NCI-H446 treated with DMSO at 0.1 percent for 48 hours (cell line): Measurements from ENCODE around the gene TEAD3.

Experiments used
- DNase-seq: peaks from one replicate; lab custom pipeline; 2025; lab: John Stamatoyannopoulos, UW

TEAD3 gene

DNA sequence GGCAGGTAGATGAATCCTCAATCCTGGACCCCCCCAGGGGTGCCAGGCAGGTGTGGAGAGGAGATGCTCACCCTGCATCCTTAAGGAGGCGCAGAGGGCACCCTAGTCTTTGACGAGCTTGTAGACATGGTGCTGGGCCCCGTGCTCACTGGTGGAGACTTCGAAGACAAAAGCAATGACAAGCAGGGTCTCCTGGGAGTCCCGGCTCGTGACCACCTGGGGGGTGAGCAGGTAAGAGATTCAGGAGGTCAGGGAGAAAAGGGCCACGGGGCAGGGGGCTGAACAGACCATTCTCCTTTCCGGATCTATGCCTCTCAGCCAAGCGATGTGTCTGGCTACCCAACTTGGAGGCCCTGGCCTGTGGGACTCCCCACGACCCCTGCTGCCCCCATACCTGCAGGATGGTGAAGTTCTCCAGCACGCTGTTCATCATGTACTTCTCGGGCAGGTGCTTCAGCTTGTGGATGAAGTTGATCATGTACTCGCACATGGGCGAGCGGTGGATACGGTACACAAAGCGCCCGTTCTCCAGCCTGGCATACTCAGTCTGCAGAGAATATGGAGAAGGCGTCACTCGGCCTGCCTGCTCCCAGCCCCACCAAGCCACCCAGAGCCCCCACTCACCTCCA is 21.8 kb downstream of the TEAD3 start:
- DNase-seq = no peak

GRCh38 chr6:35474131-35474941 is 22.5 kb downstream of the TEAD3 start:
- no peak for DNase-seq

DNA sequence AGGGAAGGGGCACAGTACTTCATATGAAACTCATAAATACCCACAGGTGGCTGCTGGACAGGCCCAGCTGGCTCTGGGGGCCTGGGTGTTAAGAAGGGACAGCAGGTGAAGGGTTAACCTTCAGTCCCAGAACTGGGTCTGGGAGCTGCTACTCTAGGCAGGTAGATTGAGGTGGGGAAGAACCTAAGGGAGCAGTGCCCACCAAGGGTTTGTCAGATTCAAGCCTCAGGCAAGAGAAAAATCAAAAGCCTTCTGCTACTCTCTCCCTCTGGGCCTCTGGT is 23.1 kb downstream of the TEAD3 start:
- no peak for DNase-seq

- DNase-seq = no peak
Measured at GRCh38 chr6:35473075-35473849, 23.6 kb downstream of the TEAD3 start.

DNA sequence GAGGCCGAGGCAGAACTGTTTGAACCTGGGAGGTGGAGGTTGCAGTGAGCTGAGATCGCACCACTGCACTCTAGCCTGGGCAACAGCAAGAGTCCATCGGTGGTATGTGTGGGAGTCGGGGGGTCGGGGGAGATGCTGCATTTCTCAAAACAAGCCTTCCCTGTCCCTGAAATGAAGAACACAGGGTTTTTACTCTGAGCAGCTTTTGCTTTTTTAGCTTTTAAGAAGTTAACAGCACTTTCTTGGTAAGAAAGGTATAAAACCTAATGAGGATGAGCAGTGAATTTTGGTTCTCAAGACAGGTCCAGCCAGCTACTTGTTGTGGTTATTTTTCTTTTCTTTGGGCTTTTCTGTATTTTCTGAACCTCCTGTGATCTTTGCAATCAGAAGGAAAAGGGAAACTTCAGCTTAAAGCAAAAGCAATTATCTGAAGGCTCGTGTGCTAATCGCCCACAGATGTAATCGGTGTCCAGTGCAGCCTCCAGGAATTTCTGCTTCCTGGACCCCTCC is 25.0 kb downstream of the TEAD3 start:
- no peak for DNase-seq

- DNase-seq = no peak
Measured at GRCh38 chr6:35470663-35471120, 26.2 kb downstream of the TEAD3 start.

- no peak for DNase-seq
Measured at GRCh38 chr6:35469751-35470662, 26.9 kb downstream of the TEAD3 start.

GRCh38 chr6:35468980-35469750 is 27.7 kb downstream of the TEAD3 start:
- DNase-seq = no peak

DNA sequence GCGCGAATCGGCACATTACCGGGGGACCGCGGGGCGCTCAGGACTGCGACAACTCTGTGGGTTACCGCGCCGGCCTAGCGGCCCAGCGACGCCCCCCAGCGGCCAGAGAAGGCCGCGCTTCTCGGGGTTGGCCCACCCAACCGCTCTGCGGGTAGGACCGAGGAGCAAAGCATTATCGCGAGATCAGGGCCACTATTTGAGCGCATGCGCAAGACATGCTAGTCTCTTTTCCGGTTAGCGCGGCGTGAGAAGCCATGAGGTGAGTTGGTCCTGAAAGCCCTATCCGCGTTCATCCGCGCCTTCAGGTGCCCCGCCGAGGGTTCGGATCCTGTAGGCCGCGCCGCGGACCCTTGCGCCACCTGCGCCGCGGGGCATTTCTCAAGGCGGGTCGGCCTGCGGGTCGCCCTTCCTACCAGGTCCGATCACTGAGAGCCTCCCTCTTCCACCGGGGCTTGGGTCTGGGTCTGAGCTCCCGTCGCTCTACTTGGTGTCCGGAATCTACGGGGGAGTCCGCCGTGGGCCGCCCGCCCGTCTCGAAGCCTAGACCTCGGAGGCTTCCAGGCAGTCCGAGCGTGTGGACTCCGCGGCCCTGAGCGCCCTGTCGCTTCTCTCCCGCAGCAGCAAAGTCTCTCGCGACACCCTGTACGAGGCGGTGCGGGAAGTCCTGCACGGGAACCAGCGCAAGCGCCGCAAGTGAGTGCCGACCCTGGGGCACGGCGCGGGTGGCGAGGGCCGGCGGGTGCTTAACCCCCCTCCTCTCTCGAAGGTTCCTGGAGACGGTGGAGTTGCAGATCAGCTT is 28.5 kb downstream of the TEAD3 start, which contains the start of gene RPL10A:
Gene RPL10A (plus strand): TSS at position 221 of the 799 bp plus-strand sequence. CDS start 34 bp downstream, at position 255.
- DNase-seq = peak; percentile 92

DNA sequence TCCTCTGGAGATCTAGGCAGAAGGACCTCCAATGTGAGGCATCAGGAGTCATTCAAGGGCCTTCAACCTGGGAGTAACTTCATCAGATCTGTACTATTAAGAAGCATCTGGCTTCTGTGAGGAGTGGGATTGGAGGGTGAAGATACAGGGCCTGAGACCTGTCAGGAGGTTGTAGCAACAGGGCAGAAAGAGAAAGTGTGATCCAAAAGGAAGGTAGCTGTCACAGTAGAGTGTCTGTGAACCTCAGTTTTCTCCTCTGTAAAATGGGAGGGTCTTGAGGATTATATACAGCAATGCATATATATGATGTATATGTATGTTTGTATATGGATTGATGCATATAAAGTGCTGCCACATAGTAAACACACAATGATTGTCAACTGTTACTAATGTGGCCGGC is 31.2 kb downstream of the TEAD3 start:
- no peak for DNase-seq

DNA sequence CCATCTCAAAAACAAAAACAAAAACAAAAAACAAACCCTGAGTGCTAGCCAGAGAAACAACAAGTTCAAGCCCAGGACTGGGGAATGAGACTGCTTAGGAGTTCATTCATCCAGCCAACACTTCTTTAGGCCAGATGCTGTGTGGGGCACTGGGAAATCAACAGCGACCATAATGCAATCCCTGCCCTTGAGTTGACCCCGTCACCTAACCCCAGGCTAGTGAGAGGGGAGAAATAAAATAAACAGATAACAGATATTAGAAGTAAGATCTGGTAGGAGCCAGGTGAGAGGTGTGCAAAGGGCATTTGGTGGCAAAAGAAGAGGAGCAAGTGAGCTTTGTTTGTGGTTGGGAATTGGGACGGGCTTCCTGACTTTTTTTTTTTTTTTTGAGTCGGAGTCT is 33.6 kb downstream of the TEAD3 start:
- DNase-seq = no peak

- no peak for DNase-seq
Measured at GRCh38 chr6:35461270-35461669, 35.6 kb downstream of the TEAD3 start.

- DNase-seq = no peak
Measured at GRCh38 chr6:35457907-35458306, 39.0 kb downstream of the TEAD3 start.

DNA sequence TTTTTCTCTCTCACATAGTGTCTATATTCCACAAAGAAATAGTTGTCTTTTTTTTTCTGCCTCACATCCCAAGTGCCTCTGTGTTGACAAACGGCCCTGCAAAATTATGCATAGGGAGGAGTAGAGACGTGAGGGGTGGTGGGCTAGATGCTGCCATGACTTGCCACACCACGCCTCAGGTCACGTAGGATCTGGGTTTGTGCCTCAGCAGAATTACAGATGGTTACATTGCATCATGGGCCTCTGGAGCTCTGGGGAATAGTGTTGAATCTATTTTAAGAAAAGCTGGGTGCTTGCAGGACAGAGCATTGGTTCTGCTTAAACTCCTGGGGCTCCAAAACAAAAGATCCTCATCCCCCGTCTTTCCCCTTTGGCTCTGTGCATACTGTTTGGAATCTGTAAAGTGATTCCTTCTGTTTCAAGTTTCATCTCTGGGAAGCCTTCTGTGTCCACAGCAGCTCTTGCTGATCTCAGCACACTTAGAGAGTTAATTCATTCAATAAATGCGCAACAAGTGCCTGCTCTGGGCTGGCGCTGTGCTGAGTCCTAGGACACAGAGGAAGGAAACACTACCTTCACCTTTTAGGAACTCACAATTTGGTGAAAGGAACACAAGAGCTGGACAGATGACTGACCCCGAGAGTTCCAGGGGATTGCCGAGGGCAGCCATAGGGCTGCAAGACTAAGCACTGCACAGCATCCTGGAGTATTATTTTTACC is 42.3 kb downstream of the TEAD3 start:
- no peak for DNase-seq

GRCh38 chr6:35453236-35453635 is 43.6 kb downstream of the TEAD3 start:
- DNase-seq = no peak

DNA sequence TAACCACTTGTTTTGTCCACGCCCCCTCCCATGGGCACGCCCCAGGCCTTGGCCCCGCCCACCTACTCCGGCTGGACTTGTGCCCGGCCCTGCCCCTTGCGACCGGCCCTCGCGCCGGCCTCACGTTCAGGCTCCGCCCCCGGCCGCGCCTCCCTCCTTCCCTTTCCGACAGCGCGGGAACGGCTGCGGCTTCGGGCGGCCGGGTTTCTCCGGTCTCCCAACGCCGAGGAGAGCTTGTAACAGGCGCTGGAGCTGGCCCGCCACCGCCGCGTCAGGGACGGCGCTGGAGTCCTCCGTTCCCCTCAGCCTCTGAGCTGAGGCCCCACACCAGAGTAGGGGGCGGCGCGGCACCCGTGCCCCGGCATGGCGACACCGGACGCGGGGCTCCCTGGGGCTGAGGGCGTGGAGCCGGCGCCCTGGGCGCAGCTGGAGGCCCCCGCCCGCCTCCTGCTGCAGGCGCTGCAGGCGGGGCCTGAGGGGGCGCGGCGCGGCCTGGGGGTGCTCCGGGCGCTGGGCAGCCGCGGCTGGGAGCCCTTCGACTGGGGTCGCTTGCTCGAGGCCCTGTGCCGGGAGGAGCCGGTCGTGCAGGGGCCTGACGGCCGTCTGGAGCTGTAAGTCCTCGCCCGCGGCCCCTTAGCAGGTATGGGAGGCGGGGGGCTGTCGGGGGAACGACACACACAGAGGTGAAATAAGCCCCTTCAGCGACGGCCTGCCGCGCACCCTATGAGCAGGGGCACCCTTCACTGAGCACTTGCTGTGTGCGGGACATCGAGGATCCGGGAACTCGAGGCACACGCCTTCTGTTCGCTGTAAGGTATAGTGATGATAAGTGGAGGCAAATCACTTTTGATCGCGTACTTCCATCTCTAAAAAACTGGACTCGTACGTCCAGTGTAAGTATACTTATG is 44.4 kb downstream of the TEAD3 start, which contains the start of gene FANCE:
Gene FANCE (plus strand): TSS at position 156 of the 908 bp plus-strand sequence. CDS start 208 bp downstream, at position 364.
- peak; percentile 74 for DNase-seq

GRCh38 chr6:35451354-35452182 is 45.3 kb downstream of the TEAD3 start:
- DNase-seq = no peak
